CD4-positive, alpha-beta T cell treated with Interleukin-6 for 4 hours (primary cell): Measurements from ENCODE around the gene UPF3B.
"Not testable (repeated sequence)": the region's sequence is repeated elsewhere in the genome, so short reads cannot be mapped to it uniquely, and the experiment has no call there.

ENCODE experiments used
- DNase-seq: peaks from one replicate; pipeline ENCODE4 v3.0.0-alpha.2; 2020; ENCODE audit warnings: mixed read lengths

UPF3B gene

GRCh38 chrX:119824221-119824620, 28.5 kb downstream of the UPF3B start:
- not testable (repeated sequence) for DNase-seq

DNA sequence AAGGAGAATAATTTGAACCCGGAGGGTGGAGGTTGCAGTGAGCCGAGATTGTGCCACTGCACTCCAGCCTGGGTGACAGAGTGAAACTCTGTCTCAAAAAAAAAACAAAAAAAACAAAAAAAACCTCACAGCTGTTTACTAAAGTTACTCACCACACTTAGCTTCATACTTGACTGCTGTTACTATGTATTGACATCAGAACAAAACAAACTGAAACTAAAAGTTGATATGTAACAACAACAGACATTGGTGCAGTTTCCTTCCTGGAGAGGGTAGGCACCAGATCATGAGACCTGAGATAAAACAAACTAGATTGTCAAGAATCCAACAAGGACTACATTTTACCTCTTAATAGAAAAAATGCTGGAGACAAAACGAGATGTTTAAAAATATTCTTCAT, 31.1 kb downstream of the UPF3B start:
- peak; percentile 6 for DNase-seq

- DNase-seq: no peak
These were observed 35.6 kb downstream of the UPF3B start for GRCh38 chrX:119817130-119817690.

GRCh38 chrX:119816300-119816699, 36.5 kb downstream of the UPF3B start:
- no peak for DNase-seq

GRCh38 chrX:119809185-119809666, 43.5 kb downstream of the UPF3B start:
- no peak for DNase-seq

GRCh38 chrX:119808461-119808860, 44.3 kb downstream of the UPF3B start:
- not testable (repeated sequence) for DNase-seq

- DNase-seq: no peak
These were observed 50.2 kb downstream of the UPF3B start for GRCh38 chrX:119802546-119802945.

- DNase-seq: no peak
These were observed 51.2 kb downstream of the UPF3B start for GRCh38 chrX:119801253-119802221.

DNA sequence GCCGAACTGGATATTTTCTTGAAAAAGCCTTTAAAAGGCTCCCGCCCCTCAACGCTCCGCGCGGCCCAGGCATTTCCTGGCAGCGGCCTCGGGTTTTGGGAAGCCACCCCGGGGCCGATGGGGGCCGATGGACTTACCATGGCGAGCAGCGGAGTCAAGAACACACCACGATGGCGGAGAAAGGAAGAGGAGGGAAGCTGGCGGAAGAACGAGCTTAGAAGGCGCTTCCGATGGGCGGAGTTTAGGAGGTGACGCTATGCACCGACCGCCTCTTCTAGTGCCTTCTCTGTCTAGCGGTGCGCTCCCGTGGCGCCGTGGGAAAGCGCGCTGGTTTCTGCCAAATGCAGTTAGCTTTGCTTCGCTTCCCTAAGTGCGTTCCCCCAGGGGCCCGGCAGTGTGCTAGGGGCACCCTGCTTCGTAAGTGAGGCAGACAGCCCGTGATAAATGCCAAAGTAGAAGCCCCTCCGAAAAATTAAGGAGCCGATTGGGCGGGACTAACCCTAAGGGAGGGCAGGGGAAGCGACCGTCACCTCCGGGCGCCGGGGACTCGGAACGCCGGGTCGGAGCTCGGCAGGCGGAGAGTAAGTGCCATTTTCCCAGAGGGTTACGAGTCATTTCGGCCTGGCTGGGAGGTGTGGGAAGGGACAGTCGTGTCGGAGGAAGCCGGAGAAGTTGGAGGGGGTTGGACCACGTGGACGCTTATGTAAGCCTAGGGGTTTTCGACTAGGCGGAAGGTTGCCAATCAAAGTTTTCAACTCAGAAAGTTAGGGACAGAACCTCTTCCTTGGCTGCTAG, 61.1 kb downstream of the UPF3B start, which contains the start of gene RPL39:
Gene RPL39 (minus strand): TSS at position 194 of the 795 bp plus-strand sequence. CDS start 54 bp downstream, at position 140.
- DNase-seq: peak; percentile 84

DNA sequence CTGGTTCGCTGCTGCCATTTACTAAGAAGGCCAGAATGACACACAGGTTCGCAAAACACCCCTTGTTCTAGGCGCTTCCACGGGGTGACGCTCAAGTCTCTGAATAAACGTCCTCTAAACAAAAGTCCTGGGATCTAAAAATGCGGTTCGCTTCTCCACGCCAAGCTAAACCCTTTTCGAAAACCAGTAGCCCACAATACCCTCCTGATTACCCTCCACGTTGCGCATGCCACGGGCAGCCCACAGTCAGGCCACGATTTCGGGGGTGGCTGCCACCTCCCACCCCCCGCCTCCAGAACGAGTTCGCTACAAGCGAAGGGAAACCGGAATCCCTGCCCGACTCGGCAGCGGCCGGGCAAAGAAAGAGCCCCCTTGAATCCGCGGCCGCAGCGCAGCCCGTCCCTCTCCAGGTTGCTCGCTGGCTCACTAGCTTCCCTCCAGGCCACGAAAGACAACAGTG, 61.8 kb downstream of the UPF3B start:
- peak; percentile 24 for DNase-seq

DNA sequence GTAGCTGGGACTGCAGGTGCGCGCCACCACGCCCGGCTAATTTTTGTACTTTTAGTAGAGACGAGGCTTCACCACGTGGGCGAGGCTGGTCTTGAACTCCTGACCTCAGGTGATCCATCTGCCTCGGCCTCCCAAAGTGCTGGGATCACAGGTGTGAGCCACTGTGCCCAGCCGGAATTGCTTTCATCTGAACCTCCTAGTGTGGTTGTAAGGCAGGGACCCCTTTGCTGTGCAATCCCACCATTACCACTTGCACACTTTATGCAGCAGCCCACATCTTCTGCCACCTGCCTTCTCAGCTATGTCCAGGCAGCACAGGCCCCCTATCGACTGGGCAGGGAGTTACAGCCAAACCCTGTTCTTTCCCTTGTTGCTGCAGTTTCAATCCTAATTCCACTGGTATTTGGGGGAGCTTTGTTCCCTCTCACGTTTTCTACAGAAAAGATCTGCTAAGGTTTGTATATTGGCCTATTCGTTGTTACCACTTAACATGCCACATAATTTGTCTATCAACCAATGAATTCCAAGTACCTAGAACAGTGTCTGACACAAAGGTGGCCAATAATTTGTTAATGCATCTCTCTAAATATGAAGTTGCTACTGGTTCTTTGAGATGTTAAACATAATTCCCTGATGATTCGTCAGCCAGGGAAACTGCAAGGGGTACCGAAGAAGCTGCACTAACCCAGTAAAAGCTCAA, 67.9 kb downstream of the UPF3B start:
- peak; percentile 56 for DNase-seq
